NB4 (cell line): ENCODE data around the gene SSBP4.

ENCODE experiments used
- TF ChIP-seq, protein P1 (sequence below): IDR thresholded peaks from one replicate; pipeline ENCODE4 v1.5.1; 2012; ENCODE audit warnings: low read depth, low read length
- TF ChIP-seq, protein P2 (sequence below): IDR thresholded peaks from 2 replicates; pipeline ENCODE4 v1.6.1; 2011; ENCODE audit warnings: low read depth, low read length

DNA sequence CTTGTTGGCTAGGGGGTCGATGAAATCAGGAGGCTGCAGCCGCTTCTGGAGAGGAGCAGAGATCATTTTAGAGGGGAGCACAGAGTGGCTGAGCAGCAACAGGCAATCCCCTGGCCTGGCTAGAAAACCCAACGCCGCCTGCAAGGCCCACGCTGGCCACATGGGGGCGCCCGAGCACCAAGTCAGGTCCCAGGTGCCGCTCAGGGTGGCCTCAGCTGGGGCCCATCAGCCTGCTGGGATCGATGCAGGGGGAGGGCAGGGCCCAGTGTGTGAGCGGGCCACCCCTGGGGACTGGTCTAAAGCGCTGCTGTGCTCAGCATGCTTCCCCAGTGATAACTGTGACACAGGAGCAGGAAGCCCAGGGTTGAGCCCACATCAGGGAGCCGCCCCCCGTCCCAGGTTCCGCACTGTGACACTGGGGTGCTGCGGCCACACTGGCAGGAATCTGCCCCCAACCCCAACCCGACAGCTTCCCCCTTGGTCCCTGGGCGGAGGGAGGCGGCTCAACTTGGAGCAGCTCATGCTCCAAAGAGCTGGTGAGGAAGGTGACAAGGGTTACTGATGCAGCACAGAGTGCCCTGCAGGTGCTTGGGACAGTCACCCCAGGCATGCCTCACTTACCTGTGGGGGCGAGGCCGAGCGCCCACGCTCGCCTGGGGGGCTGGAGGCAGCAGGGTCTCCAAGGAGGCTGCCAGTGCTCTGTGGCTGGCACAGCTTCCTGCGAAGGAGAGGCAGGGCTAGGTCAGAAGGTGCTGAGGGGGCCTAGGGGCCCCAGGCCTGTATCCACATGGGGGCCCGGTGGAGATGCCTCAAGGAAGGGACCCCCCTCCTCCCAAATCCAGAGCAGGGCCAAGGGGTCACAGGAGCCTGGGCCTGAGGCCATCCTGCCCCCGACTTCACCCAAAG, 32.0 kb downstream of the SSBP4 start:
- TF ChIP-seq, protein P1, sequence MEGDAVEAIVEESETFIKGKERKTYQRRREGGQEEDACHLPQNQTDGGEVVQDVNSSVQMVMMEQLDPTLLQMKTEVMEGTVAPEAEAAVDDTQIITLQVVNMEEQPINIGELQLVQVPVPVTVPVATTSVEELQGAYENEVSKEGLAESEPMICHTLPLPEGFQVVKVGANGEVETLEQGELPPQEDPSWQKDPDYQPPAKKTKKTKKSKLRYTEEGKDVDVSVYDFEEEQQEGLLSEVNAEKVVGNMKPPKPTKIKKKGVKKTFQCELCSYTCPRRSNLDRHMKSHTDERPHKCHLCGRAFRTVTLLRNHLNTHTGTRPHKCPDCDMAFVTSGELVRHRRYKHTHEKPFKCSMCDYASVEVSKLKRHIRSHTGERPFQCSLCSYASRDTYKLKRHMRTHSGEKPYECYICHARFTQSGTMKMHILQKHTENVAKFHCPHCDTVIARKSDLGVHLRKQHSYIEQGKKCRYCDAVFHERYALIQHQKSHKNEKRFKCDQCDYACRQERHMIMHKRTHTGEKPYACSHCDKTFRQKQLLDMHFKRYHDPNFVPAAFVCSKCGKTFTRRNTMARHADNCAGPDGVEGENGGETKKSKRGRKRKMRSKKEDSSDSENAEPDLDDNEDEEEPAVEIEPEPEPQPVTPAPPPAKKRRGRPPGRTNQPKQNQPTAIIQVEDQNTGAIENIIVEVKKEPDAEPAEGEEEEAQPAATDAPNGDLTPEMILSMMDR: peak; percentile 94
- TF ChIP-seq, protein P2, sequence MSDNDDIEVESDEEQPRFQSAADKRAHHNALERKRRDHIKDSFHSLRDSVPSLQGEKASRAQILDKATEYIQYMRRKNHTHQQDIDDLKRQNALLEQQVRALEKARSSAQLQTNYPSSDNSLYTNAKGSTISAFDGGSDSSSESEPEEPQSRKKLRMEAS: peak; percentile 70
